NCI-H774 (cell line): ENCODE data around the gene STRIP2.
"Not testable (repeated sequence)": the region's sequence is repeated elsewhere in the genome, so short reads cannot be mapped to it uniquely, and the experiment has no call there.

Experiments
- DNase-seq: peaks from one replicate; lab custom pipeline; 2025; lab: John Stamatoyannopoulos, UW

STRIP2 gene

GRCh38 chr7:129456421-129456820 is 22.2 kb downstream of the STRIP2 start:
- DNase-seq: no peak

- no peak for DNase-seq
These were observed 22.9 kb downstream of the STRIP2 start for GRCh38 chr7:129457101-129457500.

GRCh38 chr7:129458171-129458570 is 23.9 kb downstream of the STRIP2 start:
- DNase-seq: no peak

- no peak for DNase-seq
These were observed 27.6 kb downstream of the STRIP2 start for GRCh38 chr7:129461809-129462208.

GRCh38 chr7:129462420-129462819 is 28.2 kb downstream of the STRIP2 start:
- DNase-seq: no peak

GRCh38 chr7:129464194-129464593 is 30.0 kb downstream of the STRIP2 start:
- no peak for DNase-seq

GRCh38 chr7:129465080-129465479 is 30.8 kb downstream of the STRIP2 start:
- DNase-seq: no peak

GRCh38 chr7:129466796-129467195 is 32.6 kb downstream of the STRIP2 start:
- no peak for DNase-seq

GRCh38 chr7:129468087-129468486 is 33.9 kb downstream of the STRIP2 start:
- DNase-seq: no peak

GRCh38 chr7:129468547-129468946 is 34.3 kb downstream of the STRIP2 start:
- no peak for DNase-seq

GRCh38 chr7:129469930-129470329 is 35.7 kb downstream of the STRIP2 start:
- no peak for DNase-seq

GRCh38 chr7:129470411-129470810 is 36.2 kb downstream of the STRIP2 start:
- no peak for DNase-seq

GRCh38 chr7:129471402-129471827 is 37.2 kb downstream of the STRIP2 start:
- DNase-seq: no peak

GRCh38 chr7:129475931-129476330 is 41.7 kb downstream of the STRIP2 start:
- not testable (repeated sequence) for DNase-seq

- DNase-seq: not testable (repeated sequence)
These were observed 42.2 kb downstream of the STRIP2 start for GRCh38 chr7:129476398-129476797.

- no peak for DNase-seq
These were observed 45.6 kb downstream of the STRIP2 start for GRCh38 chr7:129479831-129480230.

GRCh38 chr7:129480674-129481363 is 46.6 kb downstream of the STRIP2 start:
- no peak for DNase-seq

- not testable (repeated sequence) for DNase-seq
These were observed 47.1 kb downstream of the STRIP2 start for GRCh38 chr7:129481376-129481775.

- no peak for DNase-seq
These were observed 48.5 kb downstream of the STRIP2 start for GRCh38 chr7:129482781-129483180.

- no peak for DNase-seq
These were observed 55.3 kb downstream of the STRIP2 start for GRCh38 chr7:129489491-129489890.

GRCh38 chr7:129492391-129492790 is 58.2 kb downstream of the STRIP2 start:
- no peak for DNase-seq

GRCh38 chr7:129493555-129493954 is 59.3 kb downstream of the STRIP2 start:
- DNase-seq: no peak

GRCh38 chr7:129494041-129494440 is 59.8 kb downstream of the STRIP2 start:
- no peak for DNase-seq

- DNase-seq: no peak
These were observed 61.8 kb downstream of the STRIP2 start for GRCh38 chr7:129495987-129496386.
